Stimulated activated CD4-positive, alpha-beta T cell treated with anti-CD3 and anti-CD28 coated beads, Interleukin-12 subunit alpha, Interleukin-12 subunit beta, amount 100 ng/mL, for 24 hours (primary cell): ENCODE measurements around the gene CTNNA3.
A peak's percentile ranks its signal among the peaks of the same experiment; 100 is the strongest.

Experiments used
- DNase-seq, 2 experiments: peaks; one replicate each; pipeline ENCODE4 v3.0.0-alpha.2; 2020; ENCODE audit warnings: low read depth in 2 of 2

Gene CTNNA3

GRCh38 chr10:66222462-66223046 lies 1473.4 kb downstream of the CTNNA3 start:
- no peak for DNase-seq

- DNase-seq = peak in 1 of 2 experiments; percentile 2
Observed at GRCh38 chr10:66218981-66219587, 1476.9 kb downstream of the CTNNA3 start.

- DNase-seq = no peak
Observed at GRCh38 chr10:66218289-66218688, 1477.7 kb downstream of the CTNNA3 start.

GRCh38 chr10:66215920-66216319 lies 1480.1 kb downstream of the CTNNA3 start:
- no peak for DNase-seq

- no peak for DNase-seq
Observed at GRCh38 chr10:66214721-66215404, 1481.1 kb downstream of the CTNNA3 start.

- no peak for DNase-seq
Observed at GRCh38 chr10:66209025-66209424, 1487.0 kb downstream of the CTNNA3 start.

GRCh38 chr10:66204838-66205237 lies 1491.2 kb downstream of the CTNNA3 start:
- DNase-seq = no peak

- no peak for DNase-seq
Observed at GRCh38 chr10:66202101-66202500, 1493.9 kb downstream of the CTNNA3 start.

GRCh38 chr10:66192162-66192831 lies 1503.7 kb downstream of the CTNNA3 start:
- no peak for DNase-seq

- DNase-seq = no peak
Observed at GRCh38 chr10:66190413-66190812, 1505.6 kb downstream of the CTNNA3 start.

- no peak for DNase-seq
Observed at GRCh38 chr10:66189271-66189670, 1506.7 kb downstream of the CTNNA3 start.

GRCh38 chr10:66187053-66187733 lies 1508.8 kb downstream of the CTNNA3 start:
- no peak for DNase-seq

GRCh38 chr10:66183028-66183427 lies 1513.0 kb downstream of the CTNNA3 start:
- DNase-seq = no peak

- DNase-seq = no peak
Observed at GRCh38 chr10:66180581-66181318, 1515.2 kb downstream of the CTNNA3 start.

- no peak for DNase-seq
Observed at GRCh38 chr10:66180021-66180420, 1516.0 kb downstream of the CTNNA3 start.

GRCh38 chr10:66176772-66177171 lies 1519.2 kb downstream of the CTNNA3 start:
- DNase-seq = no peak

GRCh38 chr10:66167816-66168215 lies 1528.2 kb downstream of the CTNNA3 start:
- DNase-seq = no peak

- DNase-seq = no peak
Observed at GRCh38 chr10:66162560-66163143, 1533.3 kb downstream of the CTNNA3 start.

GRCh38 chr10:66151346-66151745 lies 1544.6 kb downstream of the CTNNA3 start:
- DNase-seq = no peak

GRCh38 chr10:66148312-66148711 lies 1547.7 kb downstream of the CTNNA3 start:
- no peak for DNase-seq

- DNase-seq = no peak
Observed at GRCh38 chr10:66144016-66144415, 1552.0 kb downstream of the CTNNA3 start.
